Neural progenitor cell (in vitro differentiated cells): ENCODE measurements around the gene ARHGAP8. TPM values are rescaled to one million over a fixed set of nuclear protein-coding genes. Genes with fewer than 3 reads are reported as not detected.

ENCODE experiments used
- DNase-seq: peaks from one replicate; pipeline ENCODE4 v3.0.0-alpha.2; 2016; ENCODE audit warnings: low spot score
- H2AFZ ChIP-seq: fragments of 200-600 bp; sonication (generic); replicated peaks from 2 replicates; pipeline ENCODE4 v1.6.1; 2016; ENCODE audit warnings: antibody characterized with exemption
- H3F3A ChIP-seq: fragments of 200-600 bp; sonication (generic); 2 replicates; pipeline ENCODE4 v1.6.1; 2016; ENCODE audit warnings: antibody characterized with exemption, low read depth
- H3K27ac ChIP-seq: fragments of 200-600 bp; sonication (generic); 2 replicates; pipeline ENCODE4 v1.5.1; 2016; ENCODE audit warnings: mild to moderate bottlenecking
- H3K27me3 ChIP-seq: fragments of 200-600 bp; sonication (generic); 2 replicates; pipeline ENCODE4 v1.6.1; 2016; ENCODE audit warnings: mild to moderate bottlenecking, moderate library complexity
- H3K36me3 ChIP-seq: fragments of 200-600 bp; sonication (generic); 2 replicates; pipeline ENCODE4 v1.5.1; 2016
- H3K4me1 ChIP-seq: fragments of 200-600 bp; sonication (generic); 2 replicates; pipeline ENCODE4 v1.6.1; 2016; ENCODE audit warnings: mixed run types
- H3K4me2 ChIP-seq: fragments of 200-600 bp; sonication (generic); 2 replicates; pipeline ENCODE4 v1.6.1; 2016
- H3K4me3 ChIP-seq: fragments of 200-600 bp; sonication (generic); 2 replicates; pipeline ENCODE4 v1.5.1; 2016
- H3K79me2 ChIP-seq: fragments of 200-600 bp; sonication (generic); 2 replicates; pipeline ENCODE4 v1.6.1; 2016; ENCODE audit warnings: low read depth
- H3K9ac ChIP-seq: fragments of 200-600 bp; sonication (generic); 2 replicates; pipeline ENCODE4 v1.6.1; 2016
- H3K9me3 ChIP-seq: fragments of 200-600 bp; sonication (generic); 2 replicates; pipeline ENCODE4 v1.5.1; 2016; ENCODE audit warnings: low read depth
- H4K20me1 ChIP-seq: fragments of 200-600 bp; sonication (generic); 2 replicates; pipeline ENCODE4 v1.6.1; 2016; ENCODE audit warnings: low read depth
- H3K27ac Mint-ChIP-seq: 3 replicates; pipeline ENCODE4 v1.8.0; 2021; ENCODE audit warnings: mixed read lengths
- H3K27me3 Mint-ChIP-seq: 2 replicates; pipeline ENCODE4 v1.8.0; 2022; ENCODE audit warnings: low read depth, mild to moderate bottlenecking, inconsistent platforms, moderate library complexity, mixed read lengths; ENCODE audit not compliant: insufficient read depth
- H3K36me3 Mint-ChIP-seq: 3 replicates; pipeline ENCODE4 v1.8.0; 2021; ENCODE audit warnings: mixed read lengths
- H3K4me1 Mint-ChIP-seq: 3 replicates; pipeline ENCODE4 v1.8.0; 2021; ENCODE audit warnings: mixed read lengths
- H3K4me3 Mint-ChIP-seq: 3 replicates; pipeline ENCODE4 v1.8.0; 2021; ENCODE audit warnings: mild to moderate bottlenecking, moderate library complexity, mixed read lengths
- H3K9me3 Mint-ChIP-seq: 3 replicates; pipeline ENCODE4 v1.8.0; 2020; ENCODE audit warnings: mixed read lengths
- CTCF ChIP-seq: fragments of 200-600 bp; sonication (generic); IDR thresholded peaks from 2 replicates; pipeline ENCODE4 v1.5.1; 2017; ENCODE audit warnings: antibody characterized with exemption, mild to moderate bottlenecking
- EZH2 ChIP-seq: fragments of 200-600 bp; sonication (generic); IDR thresholded peaks from 2 replicates; pipeline ENCODE4 v1.6.1; 2017; ENCODE audit warnings: antibody characterized with exemption, mild to moderate bottlenecking, moderate library complexity
- EZH2phosphoT487 ChIP-seq: fragments of 200-600 bp; sonication (generic); IDR thresholded peaks from 2 replicates; pipeline ENCODE4 v1.6.1; 2017; ENCODE audit warnings: antibody characterized with exemption
- total RNA-seq: library from RNA; depleted of rRNA; stranded (reverse); fragments of >200 nt; gene quantifications from 2 replicates; pipeline ENCODE4 v1.2.3, GENCODE V29; 2015; ENCODE audit warnings: low replicate concordance

The ARHGAP8 gene
- total RNA-seq, 1 donor from 2014 or later = 3.0 TPM

GRCh38 chr22:44818727-44819126, 66.4 kb downstream of the ARHGAP8 start:
- no peaks in the 10 kb centered on the region for H3K9me3 ChIP-seq
- peaks cover 3% of the 10 kb centered on the region for H3K4me1 ChIP-seq
- Mint-ChIP-seq H3K36me3 (no peaks in the 10 kb centered on the region), H3K4me3 (no peak overlapping the region), H3K4me1 (peaks cover 14% of the 10 kb centered on the region), H3K27me3 (peaks cover 9% of the 10 kb centered on the region), H3K27ac (no peak overlapping the region), H3K9me3 (no peaks in the 10 kb centered on the region)
- no peak overlapping the region for H3K9ac ChIP-seq
- H3K27ac ChIP-seq = no peak overlapping the region
- no peak for DNase-seq
- H3K79me2 ChIP-seq = no peaks in the 10 kb centered on the region
- no peaks in the 10 kb centered on the region for H3F3A ChIP-seq
- H2AFZ ChIP-seq = no peak overlapping the region
- H3K36me3 ChIP-seq = no peaks in the 10 kb centered on the region
- no peak overlapping the region for H3K4me3 ChIP-seq
- H4K20me1 ChIP-seq = no peaks in the 10 kb centered on the region
- no peak overlapping the region for H3K4me2 ChIP-seq
- TF ChIP-seq EZH2phosphoT487 (no peak), CTCF (no peak), EZH2 (no peak)
- H3K27me3 ChIP-seq = no peaks in the 10 kb centered on the region

GRCh38 chr22:44819966-44820631, 67.7 kb downstream of the ARHGAP8 start:
- no peak overlapping the region for H3K27ac Mint-ChIP-seq
- Histone ChIP-seq H3K4me1 (peaks cover 3% of the 10 kb centered on the region), H3F3A (no peaks in the 10 kb centered on the region), H3K9ac (no peak overlapping the region), H3K36me3 (no peaks in the 10 kb centered on the region), H4K20me1 (no peaks in the 10 kb centered on the region), H3K27me3 (no peaks in the 10 kb centered on the region), H3K27ac (no peak overlapping the region), H3K79me2 (no peaks in the 10 kb centered on the region), H3K4me2 (no peak overlapping the region), H3K4me3 (no peak overlapping the region), H2AFZ (no peak overlapping the region), H3K9me3 (no peaks in the 10 kb centered on the region)
- H3K27me3 Mint-ChIP-seq = peaks cover 6% of the 10 kb centered on the region
- H3K4me1 Mint-ChIP-seq = peaks cover 9% of the 10 kb centered on the region
- TF ChIP-seq CTCF (no peak), EZH2phosphoT487 (no peak)
- H3K9me3 Mint-ChIP-seq = no peaks in the 10 kb centered on the region
- no peak overlapping the region for H3K4me3 Mint-ChIP-seq
- DNase-seq = no peak
- no peaks in the 10 kb centered on the region for H3K36me3 Mint-ChIP-seq

GRCh38 chr22:44821741-44822475, 69.5 kb downstream of the ARHGAP8 start:
- DNase-seq = no peak
- no peaks in the 10 kb centered on the region for H3K36me3 Mint-ChIP-seq
- Histone ChIP-seq H3K79me2 (no peaks in the 10 kb centered on the region), H3K4me2 (no peak overlapping the region), H3K4me1 (no peaks in the 10 kb centered on the region), H3K27ac (no peak overlapping the region), H4K20me1 (no peaks in the 10 kb centered on the region), H3K9me3 (no peaks in the 10 kb centered on the region), H3K27me3 (no peaks in the 10 kb centered on the region), H2AFZ (no peak overlapping the region), H3F3A (no peaks in the 10 kb centered on the region), H3K4me3 (no peak overlapping the region), H3K9ac (no peak overlapping the region), H3K36me3 (no peaks in the 10 kb centered on the region)
- no peak for TF ChIP-seq EZH2phosphoT487
- TF ChIP-seq CTCF = no peak
- TF ChIP-seq EZH2 = no peak
- no peak overlapping the region for H3K27ac Mint-ChIP-seq
- peaks cover 4% of the 10 kb centered on the region for H3K27me3 Mint-ChIP-seq
- no peaks in the 10 kb centered on the region for H3K9me3 Mint-ChIP-seq
- H3K4me3 Mint-ChIP-seq = no peak overlapping the region
- peaks cover 2% of the 10 kb centered on the region for H3K4me1 Mint-ChIP-seq
